Astrocyte (in vitro differentiated cells and primary cell): ENCODE data around the gene NXNL2. TPM values are rescaled to one million over a fixed set of nuclear protein-coding genes. Genes with fewer than 3 reads are reported as not detected.

Experiments
- DNase-seq: peaks from one replicate; pipeline ENCODE4 v3.0.0-alpha.2; 2010; ENCODE audit warnings: low read depth
- FAIRE-seq: peaks from 2 replicates; lab custom pipeline; 2011; peaks lifted over from hg19 to GRCh38; lab: Jason Lieb, UNC
- H2AFZ ChIP-seq: 2 replicates; pipeline ENCODE4 v1.6.0; 2012; ENCODE audit warnings: low read depth, low read length, inconsistent platforms
- H3K27ac ChIP-seq: 2 replicates; pipeline ENCODE4 v1.5.1; 2011; ENCODE audit warnings: low read depth, low read length, inconsistent platforms
- H3K27me3 ChIP-seq: 2 replicates; pipeline ENCODE4 v1.6.0; 2011; ENCODE audit warnings: low read length, inconsistent platforms; ENCODE audit not compliant: insufficient read depth
- H3K36me3 ChIP-seq: 2 replicates; pipeline ENCODE4 v1.5.1; 2011; ENCODE audit warnings: low read length, inconsistent platforms; ENCODE audit not compliant: insufficient read depth
- H3K4me1 ChIP-seq: 2 replicates; pipeline ENCODE4 v1.5.1; 2011; ENCODE audit warnings: low read length, inconsistent platforms; ENCODE audit not compliant: insufficient read depth
- H3K4me2 ChIP-seq: 2 replicates; pipeline ENCODE4 v1.6.0; 2012; ENCODE audit warnings: low read length, inconsistent platforms
- H3K4me3 ChIP-seq: 2 replicates; pipeline ENCODE4 v1.5.1; 2011; ENCODE audit warnings: low read depth, mild to moderate bottlenecking, low read length, inconsistent platforms; ENCODE audit not compliant: insufficient read depth
- H3K79me2 ChIP-seq: 2 replicates; pipeline ENCODE4 v1.6.0; 2012; ENCODE audit warnings: mild to moderate bottlenecking, low read length, inconsistent platforms; ENCODE audit not compliant: insufficient read depth
- H3K9ac ChIP-seq: 2 replicates; pipeline ENCODE4 v1.6.0; 2012; ENCODE audit warnings: mild to moderate bottlenecking, low read length, inconsistent platforms
- H3K9me3 ChIP-seq: 2 replicates; pipeline ENCODE4 v1.5.1; 2012; ENCODE audit warnings: low read depth, mild to moderate bottlenecking, low read length, inconsistent platforms; ENCODE audit not compliant: insufficient read depth
- H4K20me1 ChIP-seq: 2 replicates; pipeline ENCODE4 v1.6.0; 2012; ENCODE audit warnings: low read length, inconsistent platforms; ENCODE audit not compliant: insufficient read depth
- H3K27ac Mint-ChIP-seq: one replicate; pipeline ENCODE4 v1.8.0; 2021; ENCODE audit warnings: mild to moderate bottlenecking, mixed read lengths; ENCODE audit not compliant: unreplicated experiment
- H3K27me3 Mint-ChIP-seq: one replicate; pipeline ENCODE4 v1.8.0; 2021; ENCODE audit warnings: low read depth, mixed read lengths; ENCODE audit not compliant: unreplicated experiment
- H3K36me3 Mint-ChIP-seq: one replicate; pipeline ENCODE4 v1.8.0; 2021; ENCODE audit warnings: low read depth, mixed read lengths; ENCODE audit not compliant: unreplicated experiment
- H3K4me1 Mint-ChIP-seq: one replicate; pipeline ENCODE4 v1.8.0; 2021; ENCODE audit warnings: low read depth, mixed read lengths; ENCODE audit not compliant: unreplicated experiment
- H3K4me3 Mint-ChIP-seq: one replicate; pipeline ENCODE4 v1.8.0; 2021; ENCODE audit warnings: mild to moderate bottlenecking, moderate library complexity, mixed read lengths; ENCODE audit not compliant: unreplicated experiment
- H3K9me3 Mint-ChIP-seq: one replicate; pipeline ENCODE4 v1.8.0; 2021; ENCODE audit warnings: mild to moderate bottlenecking, mixed read lengths; ENCODE audit not compliant: unreplicated experiment
- CTCF ChIP-seq: IDR thresholded peaks from 2 replicates; pipeline ENCODE4 v1.5.1; 2011; ENCODE audit warnings: low read depth, mild to moderate bottlenecking, inconsistent platforms, low read length, moderate library complexity; ENCODE audit not compliant: insufficient read depth
- EZH2 ChIP-seq: IDR thresholded peaks from 2 replicates; pipeline ENCODE4 v1.6.1; 2012; ENCODE audit warnings: mild to moderate bottlenecking, low read length, inconsistent platforms; ENCODE audit not compliant: insufficient read depth
- total RNA-seq: library from RNA; stranded (reverse); gene quantifications from 2 replicates; pipeline ENCODE4 v1.2.1, GENCODE V29; 2021

NXNL2 gene
- total RNA-seq, 1 donor from 2014 or later: 1.6 TPM

GRCh38 chr9:88579050-88579715 lies 44.2 kb downstream of the NXNL2 start:
- H3K79me2 ChIP-seq: no peaks in the 10 kb centered on the region
- TF ChIP-seq CTCF: no peak
- no peak for TF ChIP-seq EZH2
- H3K27ac Mint-ChIP-seq: no peak overlapping the region
- no peaks in the 10 kb centered on the region for H3K36me3 Mint-ChIP-seq
- FAIRE-seq (no peak), DNase-seq (no peak)
- peaks cover 12% of the 10 kb centered on the region for H3K27me3 Mint-ChIP-seq
- peaks cover 4% of the 10 kb centered on the region for H3K9me3 Mint-ChIP-seq
- H3K9ac ChIP-seq: no peak overlapping the region
- H3K4me3 Mint-ChIP-seq: no peak overlapping the region
- H3K9me3 ChIP-seq: no peaks in the 10 kb centered on the region
- H3K4me1 ChIP-seq: peaks cover 15% of the 10 kb centered on the region
- no peaks in the 10 kb centered on the region for H4K20me1 ChIP-seq
- H3K36me3 ChIP-seq: no peaks in the 10 kb centered on the region
- H3K4me2 ChIP-seq: no peak overlapping the region
- H3K27me3 ChIP-seq: no peaks in the 10 kb centered on the region
- H3K27ac ChIP-seq: no peak overlapping the region
- peak overlapping the region; percentile 62 for H2AFZ ChIP-seq
- peaks cover 9% of the 10 kb centered on the region for H3K4me1 Mint-ChIP-seq
- H3K4me3 ChIP-seq: no peak overlapping the region

GRCh38 chr9:88580961-88581360 lies 46.0 kb downstream of the NXNL2 start:
- H3K27ac Mint-ChIP-seq: no peak overlapping the region
- H3K9me3 Mint-ChIP-seq: peaks cover 4% of the 10 kb centered on the region
- Histone ChIP-seq H2AFZ (no peak overlapping the region), H4K20me1 (no peaks in the 10 kb centered on the region), H3K27me3 (no peaks in the 10 kb centered on the region), H3K79me2 (no peaks in the 10 kb centered on the region), H3K4me1 (peaks cover 14% of the 10 kb centered on the region), H3K9ac (no peak overlapping the region), H3K4me2 (no peak overlapping the region), H3K27ac (no peak overlapping the region), H3K4me3 (no peak overlapping the region), H3K36me3 (no peaks in the 10 kb centered on the region), H3K9me3 (no peaks in the 10 kb centered on the region)
- H3K4me3 Mint-ChIP-seq: peak overlapping the region; percentile 15
- DNase-seq: peak; percentile 10
- H3K36me3 Mint-ChIP-seq: no peaks in the 10 kb centered on the region
- no peaks in the 10 kb centered on the region for H3K4me1 Mint-ChIP-seq
- TF ChIP-seq EZH2: no peak
- no peak for TF ChIP-seq CTCF
- H3K27me3 Mint-ChIP-seq: peaks cover 14% of the 10 kb centered on the region
- no peak for FAIRE-seq

GRCh38 chr9:88583901-88584596 lies 49.1 kb downstream of the NXNL2 start:
- Mint-ChIP-seq H3K4me1 (no peaks in the 10 kb centered on the region), H3K36me3 (no peaks in the 10 kb centered on the region), H3K27me3 (peaks cover 11% of the 10 kb centered on the region), H3K4me3 (no peak overlapping the region), H3K9me3 (peaks cover 15% of the 10 kb centered on the region), H3K27ac (no peak overlapping the region)
- Histone ChIP-seq H3K9ac (no peak overlapping the region), H3K79me2 (no peaks in the 10 kb centered on the region), H3K36me3 (no peaks in the 10 kb centered on the region), H2AFZ (peak overlapping the region; percentile 9), H3K4me3 (no peak overlapping the region), H3K9me3 (no peaks in the 10 kb centered on the region), H3K27me3 (no peaks in the 10 kb centered on the region), H3K27ac (no peak overlapping the region), H3K4me2 (peak overlapping the region; percentile 32), H3K4me1 (peaks cover 12% of the 10 kb centered on the region), H4K20me1 (no peaks in the 10 kb centered on the region)
- DNase-seq (peak; percentile 91), FAIRE-seq (no peak)
- TF ChIP-seq CTCF (no peak), EZH2 (no peak)
